ENCODE data around the gene PKHD1. TPM values are rescaled to one million over a fixed set of nuclear protein-coding genes. Genes with fewer than 3 reads are reported as not detected.

PKHD1 gene
- total RNA-seq, 4 donors from 2014 or later, result 0.11 to 0.68 (median 0.42) TPM

DNA sequence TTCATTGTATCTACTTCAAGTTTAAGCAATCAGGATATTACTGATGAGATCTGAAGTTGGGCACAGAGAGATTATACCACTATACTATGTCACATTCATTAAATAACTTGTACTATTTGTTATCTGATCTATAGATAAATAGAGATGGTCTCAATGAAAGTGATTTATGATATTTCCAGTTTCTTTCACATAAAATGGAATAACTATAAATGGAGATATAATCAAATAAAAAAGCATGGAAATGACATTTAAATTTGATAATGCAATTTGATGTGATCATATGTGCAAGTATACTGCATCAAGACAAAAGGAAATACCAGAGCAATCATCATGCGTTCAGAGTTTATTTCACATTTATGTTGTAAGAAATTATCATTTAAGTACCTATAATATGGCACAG is 368.9 kb downstream of the PKHD1 start:
- TF ChIP-seq EP300 (IDR thresholded peaks at IDR 0.05), result no peak
- TF ChIP-seq POLR2AphosphoS5 (IDR thresholded peaks at IDR 0.05), result no peak
- TF ChIP-seq POLR2A (IDR thresholded peaks at IDR 0.05), result no peak
- no peaks in the 10 kb centered on the region for H3K9me3 ChIP-seq
- no peaks in the 10 kb centered on the region for H3K27me3 ChIP-seq
- H3K4me1 ChIP-seq, result no peaks in the 10 kb centered on the region
- no peaks in the 10 kb centered on the region for H3K36me3 ChIP-seq
- H3K4me3 ChIP-seq, result no peak overlapping the region
- no peak for DNase-seq (ENCODE audit: low spot score in 2 of 2)
- WGBS, result 83% methylated on average over 1 of the region's 1 CpG
- H3K27ac ChIP-seq, result no peak overlapping the region

DNA sequence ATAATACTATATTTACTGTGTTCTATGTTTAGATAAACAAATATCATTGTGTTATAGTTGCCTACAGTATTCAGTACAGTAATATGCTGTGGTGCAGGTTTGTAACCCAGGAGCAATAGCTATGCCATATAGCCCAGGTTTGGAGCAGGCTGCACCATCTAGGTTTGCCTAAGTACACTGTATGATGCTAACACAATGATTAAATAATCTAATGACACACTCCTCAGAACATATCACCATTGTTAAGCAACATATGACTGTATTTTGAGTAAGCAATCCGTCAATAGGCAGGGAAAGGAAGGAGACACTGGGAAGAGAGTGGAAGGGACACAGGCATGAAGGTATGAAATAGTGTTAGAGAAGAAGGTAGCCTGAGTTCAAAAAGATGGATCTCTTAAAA is 369.9 kb downstream of the PKHD1 start:
- WGBS, result 100% methylated on average over 1 of the region's 1 CpG
- TF ChIP-seq, protein P1, sequence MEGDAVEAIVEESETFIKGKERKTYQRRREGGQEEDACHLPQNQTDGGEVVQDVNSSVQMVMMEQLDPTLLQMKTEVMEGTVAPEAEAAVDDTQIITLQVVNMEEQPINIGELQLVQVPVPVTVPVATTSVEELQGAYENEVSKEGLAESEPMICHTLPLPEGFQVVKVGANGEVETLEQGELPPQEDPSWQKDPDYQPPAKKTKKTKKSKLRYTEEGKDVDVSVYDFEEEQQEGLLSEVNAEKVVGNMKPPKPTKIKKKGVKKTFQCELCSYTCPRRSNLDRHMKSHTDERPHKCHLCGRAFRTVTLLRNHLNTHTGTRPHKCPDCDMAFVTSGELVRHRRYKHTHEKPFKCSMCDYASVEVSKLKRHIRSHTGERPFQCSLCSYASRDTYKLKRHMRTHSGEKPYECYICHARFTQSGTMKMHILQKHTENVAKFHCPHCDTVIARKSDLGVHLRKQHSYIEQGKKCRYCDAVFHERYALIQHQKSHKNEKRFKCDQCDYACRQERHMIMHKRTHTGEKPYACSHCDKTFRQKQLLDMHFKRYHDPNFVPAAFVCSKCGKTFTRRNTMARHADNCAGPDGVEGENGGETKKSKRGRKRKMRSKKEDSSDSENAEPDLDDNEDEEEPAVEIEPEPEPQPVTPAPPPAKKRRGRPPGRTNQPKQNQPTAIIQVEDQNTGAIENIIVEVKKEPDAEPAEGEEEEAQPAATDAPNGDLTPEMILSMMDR (IDR thresholded peaks at IDR 0.05), result no peak
- no peak for TF ChIP-seq POLR2AphosphoS5 (IDR thresholded peaks at IDR 0.05)
- no peak for TF ChIP-seq EP300 (IDR thresholded peaks at IDR 0.05)
- TF ChIP-seq POLR2A (IDR thresholded peaks at IDR 0.05), result no peak
- Histone ChIP-seq H3K27ac (no peak overlapping the region), H3K9me3 (no peaks in the 10 kb centered on the region), H3K4me3 (no peak overlapping the region), H3K4me1 (no peaks in the 10 kb centered on the region), H3K27me3 (no peaks in the 10 kb centered on the region), H3K36me3 (no peaks in the 10 kb centered on the region)
- DNase-seq (ENCODE audit: low spot score in 2 of 2), result no peak

DNA sequence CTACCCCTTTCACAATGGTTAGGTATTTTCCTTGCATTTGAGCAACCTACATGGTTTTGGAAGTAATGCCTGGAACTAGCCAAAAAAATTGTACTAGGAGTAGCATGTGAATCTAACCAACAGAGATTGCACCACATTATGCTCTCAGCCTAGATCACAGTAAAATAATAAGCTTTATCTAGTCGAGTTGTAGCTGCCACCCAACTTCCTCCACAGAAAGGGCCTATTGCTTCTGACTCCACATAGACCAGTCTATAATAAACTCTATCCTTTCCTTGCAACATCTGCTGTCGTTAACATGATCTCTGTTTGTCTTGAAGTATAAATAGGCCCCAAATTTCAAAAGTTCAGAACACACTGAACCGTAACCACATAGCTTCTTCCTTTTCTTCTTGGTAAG is 375.5 kb downstream of the PKHD1 start:
- Histone ChIP-seq H3K9me3 (no peaks in the 10 kb centered on the region), H3K27me3 (no peaks in the 10 kb centered on the region), H3K4me1 (no peaks in the 10 kb centered on the region), H3K36me3 (no peaks in the 10 kb centered on the region), H3K27ac (no peak overlapping the region), H3K4me3 (no peak overlapping the region)
- DNase-seq (ENCODE audit: low spot score in 2 of 2), result no peak
- 78% methylated on average over 3 of the region's 3 CpGs for WGBS
- TF ChIP-seq POLR2A (IDR thresholded peaks at IDR 0.05) (no peak), EP300 (IDR thresholded peaks at IDR 0.05) (no peak), POLR2AphosphoS5 (IDR thresholded peaks at IDR 0.05) (no peak)
- TF ChIP-seq, protein P1 (IDR thresholded peaks at IDR 0.05), result no peak

DNA sequence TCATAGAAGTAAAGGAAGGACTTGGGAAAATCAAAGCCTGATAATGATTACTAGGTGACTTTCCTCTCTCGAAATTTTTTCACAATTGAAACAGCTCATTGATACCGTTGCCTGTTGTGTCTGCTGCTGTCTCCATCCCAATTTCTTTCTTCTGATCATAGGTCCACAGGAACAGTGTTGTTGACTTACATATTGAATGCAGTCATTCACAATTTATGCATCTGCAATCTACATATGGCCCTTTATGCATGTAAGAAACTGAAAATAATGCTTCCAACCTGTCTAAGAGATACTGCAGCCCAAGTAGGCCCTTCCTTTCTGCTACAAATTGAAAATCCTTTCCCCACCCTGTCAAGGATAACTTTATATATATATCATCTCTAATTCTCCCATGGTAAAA is 381.3 kb downstream of the PKHD1 start:
- Histone ChIP-seq H3K4me3 (no peak overlapping the region), H3K9me3 (no peaks in the 10 kb centered on the region), H3K27ac (no peak overlapping the region), H3K27me3 (no peaks in the 10 kb centered on the region), H3K36me3 (no peaks in the 10 kb centered on the region), H3K4me1 (no peaks in the 10 kb centered on the region)
- no peak for DNase-seq (ENCODE audit: low spot score in 2 of 2)
- TF ChIP-seq, protein P1 (IDR thresholded peaks at IDR 0.05), result no peak
- no peak for TF ChIP-seq POLR2AphosphoS5 (IDR thresholded peaks at IDR 0.05)
- no peak for TF ChIP-seq EP300 (IDR thresholded peaks at IDR 0.05)
- no peak for TF ChIP-seq POLR2A (IDR thresholded peaks at IDR 0.05)
- 68% methylated on average over 2 of the region's 2 CpGs for WGBS

DNA sequence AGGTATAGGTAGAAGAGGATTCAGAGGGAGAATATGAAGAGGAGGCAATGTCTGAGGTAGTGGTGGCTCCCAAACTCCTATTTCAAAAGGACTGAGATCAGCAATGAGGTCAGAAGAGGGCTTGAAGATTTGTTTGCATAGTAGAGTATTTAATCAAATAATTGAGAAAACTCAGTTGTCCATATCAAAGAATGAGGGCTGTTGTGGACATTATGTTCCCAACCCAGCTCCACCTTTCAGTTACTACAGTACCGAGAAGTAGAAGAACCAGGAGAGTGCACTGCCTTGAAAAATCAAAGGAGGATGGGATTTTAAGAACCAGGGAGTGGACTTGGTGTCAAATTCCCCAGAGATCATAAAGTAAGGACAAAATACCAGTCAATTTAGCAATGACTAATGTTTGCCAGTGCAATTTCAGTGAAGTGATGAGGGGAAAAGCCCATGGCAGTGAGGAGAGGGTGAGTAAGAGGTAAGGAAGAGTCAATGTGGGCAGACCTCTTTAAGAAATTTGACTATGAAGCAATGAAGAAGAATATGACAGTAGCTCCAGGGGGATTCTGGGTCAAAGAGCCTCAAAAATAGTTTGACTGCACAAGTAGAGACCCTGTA is 382.4 kb downstream of the PKHD1 start:
- TF ChIP-seq POLR2AphosphoS5 (IDR thresholded peaks at IDR 0.05) (no peak), POLR2A (IDR thresholded peaks at IDR 0.05) (no peak), EP300 (IDR thresholded peaks at IDR 0.05) (no peak)
- TF ChIP-seq, protein P1 (IDR thresholded peaks at IDR 0.05), result no peak
- no peaks in the 10 kb centered on the region for H3K27me3 ChIP-seq
- H3K9me3 ChIP-seq, result no peaks in the 10 kb centered on the region
- H3K36me3 ChIP-seq, result no peaks in the 10 kb centered on the region
- H3K4me1 ChIP-seq, result no peaks in the 10 kb centered on the region
- DNase-seq (ENCODE audit: low spot score in 2 of 2), result no peak
- H3K4me3 ChIP-seq, result no peak overlapping the region
- 96% methylated on average over 1 of the region's 1 CpG for WGBS
- H3K27ac ChIP-seq, result no peak overlapping the region

DNA sequence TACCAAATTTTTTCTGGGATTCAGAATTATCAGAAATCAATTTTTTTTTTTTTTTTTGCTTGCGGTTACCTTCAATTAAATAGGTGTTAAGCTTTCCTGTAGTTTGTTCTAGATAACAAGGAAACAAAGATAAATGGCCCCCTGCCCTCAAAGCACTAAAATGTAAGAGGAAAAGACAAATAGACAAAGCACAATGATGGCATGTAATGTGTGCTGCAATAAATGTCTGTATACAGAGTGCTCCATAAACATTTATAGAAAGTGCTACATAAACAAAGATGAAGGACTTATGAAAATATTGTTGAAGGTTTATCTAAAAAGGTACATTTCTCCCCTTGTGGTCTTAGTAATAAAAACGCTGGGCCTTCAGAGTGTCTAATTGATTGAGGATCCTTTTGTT is 384.6 kb downstream of the PKHD1 start:
- no peak for DNase-seq (ENCODE audit: low spot score in 2 of 2)
- no peaks in the 10 kb centered on the region for H3K27me3 ChIP-seq
- no peak overlapping the region for H3K27ac ChIP-seq
- no peak overlapping the region for H3K4me3 ChIP-seq
- 85% methylated on average over 2 of the region's 2 CpGs for WGBS
- TF ChIP-seq POLR2A (IDR thresholded peaks at IDR 0.05) (no peak), EP300 (IDR thresholded peaks at IDR 0.05) (no peak), POLR2AphosphoS5 (IDR thresholded peaks at IDR 0.05) (no peak)
- TF ChIP-seq, protein P1 (IDR thresholded peaks at IDR 0.05), result no peak
- no peaks in the 10 kb centered on the region for H3K4me1 ChIP-seq
- no peaks in the 10 kb centered on the region for H3K36me3 ChIP-seq
- no peaks in the 10 kb centered on the region for H3K9me3 ChIP-seq

All from suprapubic skin (tissue), 4 donors.